ENCODE data around the gene CDH1.

GRCh38 chr16:68762996-68763756 lies 26.1 kb downstream of the CDH1 start:
- TF ChIP-seq REST (IDR thresholded peaks at IDR 0.05; ENCODE audit: low read depth), result no peak
- no peak for TF ChIP-seq TCF12 (IDR thresholded peaks at IDR 0.05; ENCODE audit: low read depth)

Data from Ishikawa (cell line).